Lower lobe of right lung (tissue), 2 donors: ENCODE results near the gene THAP4. TPM values are rescaled to one million over a fixed set of nuclear protein-coding genes. Genes with fewer than 3 reads are reported as not detected.

Experiments
- ATAC-seq, 2 donors: fragments of 200-7000 bp; cut with Tn5 transposase; one replicate each; pipeline ENCODE4 v1.9.1; 2020 to 2022; ENCODE audit warnings: mild to moderate bottlenecking in 2 of 2, moderate library complexity in 2 of 2
- DNase-seq: peaks from one replicate; pipeline ENCODE4 v3.0.0-alpha.2; 2020
- H3K27ac ChIP-seq: fragments of 200-600 bp; one replicate; pipeline ENCODE4 v1.8.0; 2022
- H3K27me3 ChIP-seq: fragments of 200-600 bp; one replicate; pipeline ENCODE4 v1.8.0; 2022; ENCODE audit warnings: low read depth
- H3K36me3 ChIP-seq: fragments of 200-600 bp; one replicate; pipeline ENCODE4 v1.8.0; 2022; ENCODE audit warnings: mild to moderate bottlenecking
- H3K4me1 ChIP-seq: fragments of 200-600 bp; one replicate; pipeline ENCODE4 v1.8.0; 2022
- H3K4me3 ChIP-seq: fragments of 200-600 bp; one replicate; pipeline ENCODE4 v1.8.0; 2022; ENCODE audit warnings: mild to moderate bottlenecking
- H3K9me3 ChIP-seq: fragments of 200-600 bp; one replicate; pipeline ENCODE4 v1.8.0; 2022
- intact Hi-C: fragments of 100-400 bp; cut with DNase I; formaldehyde crosslinking; loops from one replicate; pipeline ENCODE4 v1.11.0; 2022
- total RNA-seq: library from RNA; stranded (reverse); fragmentation: NEBNext Ultra II Directional; extraction: Animal tissue kit (Norgen Biotek cat#: 25700); gene quantifications from one replicate; pipeline ENCODE4 v1.2.1, GENCODE V29; 2021
- TF ChIP-seq, protein P1 (sequence below): fragments of 200-600 bp; IDR thresholded peaks from one replicate; pipeline ENCODE4 v1.8.0; 2022; ENCODE audit warnings: antibody characterized with exemption, mild to moderate bottlenecking
- donor health status: DM: no; HTN: yes; CAD: no; lungs with severe emphysema.

Gene THAP4
- total RNA-seq, 1 donor from 2014 or later: 39.8 TPM

DNA sequence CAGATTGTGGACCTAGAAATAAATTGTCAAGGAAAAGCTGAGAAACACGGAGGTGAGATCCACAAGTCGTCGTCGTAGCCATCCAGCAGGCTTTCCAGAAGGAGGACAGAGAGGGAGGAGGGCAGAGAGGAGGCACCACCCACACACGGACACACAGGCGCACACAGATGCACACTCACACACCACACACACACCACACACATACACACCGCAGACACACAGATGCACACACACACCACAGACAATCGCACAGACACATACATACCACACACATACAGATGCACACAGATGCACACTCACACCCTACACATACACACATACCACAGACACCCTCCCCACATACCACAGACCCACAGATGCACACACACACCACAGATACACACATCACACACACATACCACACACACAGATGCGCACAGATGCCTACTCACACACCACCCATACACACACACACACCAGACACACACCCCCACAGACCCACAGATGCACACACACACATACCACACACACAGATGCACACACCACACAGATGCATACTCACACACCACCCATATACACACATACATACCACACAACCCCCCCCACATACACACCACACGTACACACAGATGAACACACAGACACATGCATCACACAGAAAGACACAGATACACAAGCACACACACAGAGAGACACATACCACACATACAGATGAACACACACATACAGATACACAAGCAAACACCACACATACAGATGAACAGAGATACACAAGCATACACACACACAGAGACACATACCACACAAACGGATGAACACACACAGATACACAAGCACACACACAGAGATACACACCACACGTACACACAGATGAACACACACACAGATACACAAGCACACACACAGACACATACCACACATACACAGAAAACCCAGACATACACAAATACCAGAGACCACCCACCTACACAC is 91.2 kb downstream of the THAP4 start:
- H3K27me3 ChIP-seq: peaks cover 17% of the 10 kb centered on the region
- H3K36me3 ChIP-seq: no peaks in the 10 kb centered on the region
- no peak overlapping the region for H3K27ac ChIP-seq
- peaks cover 41% of the 10 kb centered on the region for H3K4me1 ChIP-seq
- TF ChIP-seq, protein P1, sequence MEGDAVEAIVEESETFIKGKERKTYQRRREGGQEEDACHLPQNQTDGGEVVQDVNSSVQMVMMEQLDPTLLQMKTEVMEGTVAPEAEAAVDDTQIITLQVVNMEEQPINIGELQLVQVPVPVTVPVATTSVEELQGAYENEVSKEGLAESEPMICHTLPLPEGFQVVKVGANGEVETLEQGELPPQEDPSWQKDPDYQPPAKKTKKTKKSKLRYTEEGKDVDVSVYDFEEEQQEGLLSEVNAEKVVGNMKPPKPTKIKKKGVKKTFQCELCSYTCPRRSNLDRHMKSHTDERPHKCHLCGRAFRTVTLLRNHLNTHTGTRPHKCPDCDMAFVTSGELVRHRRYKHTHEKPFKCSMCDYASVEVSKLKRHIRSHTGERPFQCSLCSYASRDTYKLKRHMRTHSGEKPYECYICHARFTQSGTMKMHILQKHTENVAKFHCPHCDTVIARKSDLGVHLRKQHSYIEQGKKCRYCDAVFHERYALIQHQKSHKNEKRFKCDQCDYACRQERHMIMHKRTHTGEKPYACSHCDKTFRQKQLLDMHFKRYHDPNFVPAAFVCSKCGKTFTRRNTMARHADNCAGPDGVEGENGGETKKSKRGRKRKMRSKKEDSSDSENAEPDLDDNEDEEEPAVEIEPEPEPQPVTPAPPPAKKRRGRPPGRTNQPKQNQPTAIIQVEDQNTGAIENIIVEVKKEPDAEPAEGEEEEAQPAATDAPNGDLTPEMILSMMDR: no peak
- no peaks in the 10 kb centered on the region for H3K9me3 ChIP-seq
- ATAC-seq: no peak
- intact Hi-C loops: no loop called here
- H3K4me3 ChIP-seq: no peak overlapping the region
- DNase-seq: no peak

DNA sequence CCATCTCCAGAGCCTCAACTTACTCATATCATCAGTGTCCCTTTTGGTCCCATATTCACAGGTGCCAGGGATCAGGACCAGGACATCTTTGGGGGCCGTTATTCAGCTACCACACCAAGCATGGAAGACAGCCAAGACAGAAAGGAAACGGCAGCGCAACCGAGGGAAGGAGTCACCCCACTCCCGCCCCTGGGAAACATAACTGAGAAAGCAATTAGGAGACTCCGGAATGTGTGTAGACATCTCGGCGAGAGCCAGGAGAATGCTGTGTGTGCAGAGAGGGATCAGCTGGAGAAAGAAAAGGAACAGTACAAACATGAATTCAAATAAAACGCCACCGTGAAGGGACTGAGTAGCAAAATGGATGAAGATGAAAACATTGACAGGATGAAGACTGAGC is 91.9 kb downstream of the THAP4 start:
- H3K36me3 ChIP-seq: no peaks in the 10 kb centered on the region
- no peaks in the 10 kb centered on the region for H3K9me3 ChIP-seq
- DNase-seq: no peak
- intact Hi-C loops: no loop called here
- H3K4me1 ChIP-seq: peaks cover 39% of the 10 kb centered on the region
- H3K27ac ChIP-seq: no peak overlapping the region
- TF ChIP-seq, protein P1: no peak
- no peak for ATAC-seq
- no peak overlapping the region for H3K4me3 ChIP-seq
- H3K27me3 ChIP-seq: peaks cover 22% of the 10 kb centered on the region

DNA sequence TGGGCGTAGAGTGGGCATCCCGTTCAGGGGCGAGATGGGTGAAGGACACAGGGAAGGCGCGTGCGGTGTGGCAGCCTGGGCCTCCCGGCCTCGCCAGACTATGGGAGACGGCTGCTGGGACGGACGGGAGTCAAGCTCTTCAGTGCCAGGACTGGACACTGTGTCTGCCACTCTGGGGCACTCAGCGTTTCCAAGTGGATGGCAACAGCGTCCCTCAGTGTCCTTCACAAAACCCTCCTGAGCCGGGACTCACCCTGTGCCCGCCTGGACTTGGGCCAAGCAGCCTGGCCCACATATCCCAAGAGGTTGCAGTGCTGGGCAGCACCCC is 94.7 kb downstream of the THAP4 start:
- H3K4me3 ChIP-seq: no peak overlapping the region
- ATAC-seq (peak; percentile 40 to 54), DNase-seq (peak; percentile 81)
- no peak overlapping the region for H3K27ac ChIP-seq
- H3K9me3 ChIP-seq: no peaks in the 10 kb centered on the region
- H3K27me3 ChIP-seq: peaks cover 25% of the 10 kb centered on the region
- H3K4me1 ChIP-seq: peaks cover 26% of the 10 kb centered on the region
- intact Hi-C loops: no loop called here
- H3K36me3 ChIP-seq: no peaks in the 10 kb centered on the region
- TF ChIP-seq, protein P1: no peak

DNA sequence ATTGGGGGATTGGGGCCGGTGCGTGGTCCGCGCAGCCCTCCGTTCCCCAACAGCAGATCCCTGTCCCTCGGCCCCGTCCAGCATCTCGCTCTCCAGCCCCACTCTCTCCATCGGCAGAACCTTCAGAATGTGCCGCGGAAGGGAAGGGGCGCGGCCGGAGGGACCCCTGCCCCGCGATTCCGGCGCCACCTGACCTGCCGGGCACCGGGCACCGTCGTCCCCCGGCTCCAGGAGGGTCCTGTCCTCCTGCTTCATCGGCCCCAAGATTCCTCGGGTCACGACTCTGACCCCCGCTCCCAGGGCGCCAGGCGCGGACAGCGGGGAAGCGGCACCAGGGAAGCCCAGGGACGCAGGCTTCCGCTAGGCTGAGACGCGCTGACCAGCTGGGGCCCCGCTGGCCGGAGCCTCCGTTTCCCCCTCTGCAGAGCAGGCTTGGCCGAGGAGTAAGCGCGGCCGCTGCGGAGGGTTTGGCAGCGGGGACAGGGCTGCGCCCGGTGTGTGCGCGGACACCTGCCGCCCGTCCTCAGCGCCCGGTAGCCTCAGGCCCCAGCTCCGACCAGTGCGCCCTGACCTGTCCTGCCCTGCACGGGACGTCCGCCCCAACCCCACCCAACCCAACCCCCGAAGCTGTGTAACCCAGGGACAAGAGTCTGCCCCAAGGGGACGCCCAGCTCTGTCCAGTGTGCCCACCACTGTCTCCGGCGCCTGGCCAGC is 95.2 kb downstream of the THAP4 start:
- DNase-seq: no peak
- Histone ChIP-seq H3K4me1 (peaks cover 22% of the 10 kb centered on the region), H3K27me3 (peaks cover 25% of the 10 kb centered on the region), H3K36me3 (no peaks in the 10 kb centered on the region), H3K27ac (no peak overlapping the region), H3K4me3 (peak overlapping the region; percentile 55), H3K9me3 (no peaks in the 10 kb centered on the region)
- intact Hi-C loops: no loop called here
- ATAC-seq: peak; percentile 13 to 20
- TF ChIP-seq, protein P1: no peak

DNA sequence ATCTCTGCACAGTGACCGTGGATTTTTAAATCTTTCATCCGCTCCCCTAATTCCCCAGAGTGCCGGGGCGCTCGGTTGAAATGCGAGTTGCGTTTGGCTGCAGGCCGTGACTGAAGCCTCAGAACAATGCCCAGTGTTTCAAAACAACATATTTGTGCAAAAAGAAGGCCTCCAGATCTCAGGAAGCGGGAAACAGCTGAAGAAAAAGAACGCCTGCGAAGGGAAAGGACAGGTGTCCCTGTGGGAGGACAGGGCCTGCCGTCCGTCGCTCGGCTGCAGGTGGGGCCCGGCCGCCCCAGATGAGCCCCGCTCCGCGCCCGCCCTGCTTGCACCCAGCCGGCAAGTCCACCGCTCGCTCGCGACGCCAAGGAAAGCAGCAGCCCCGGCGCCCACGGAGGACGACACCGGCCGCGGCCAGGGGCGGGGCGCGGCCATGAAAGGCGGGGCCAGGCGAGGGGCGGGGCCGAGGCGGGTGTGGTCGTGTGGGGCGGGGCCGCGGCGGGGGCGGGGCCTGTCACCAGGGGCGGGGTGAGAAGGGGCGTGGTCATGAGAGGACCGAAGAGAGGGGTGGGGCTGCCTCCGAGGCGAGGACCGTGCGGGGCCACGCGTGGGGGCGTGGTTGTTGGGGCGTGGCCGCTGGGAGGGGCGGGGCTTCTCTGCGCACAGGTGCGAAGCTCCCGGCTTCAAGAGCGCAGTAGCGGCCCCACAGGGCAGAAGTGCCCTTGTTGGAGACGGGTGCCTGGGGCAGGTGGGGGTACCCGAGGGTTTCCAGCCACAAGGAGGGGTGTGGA is 96.0 kb downstream of the THAP4 start:
- peak; percentile 88 to 93 for ATAC-seq
- intact Hi-C loops: no loop called here
- Histone ChIP-seq H3K27ac (peak overlapping the region; percentile 67), H3K36me3 (no peaks in the 10 kb centered on the region), H3K27me3 (peaks cover 25% of the 10 kb centered on the region), H3K4me1 (peaks cover 18% of the 10 kb centered on the region), H3K4me3 (peak overlapping the region; percentile 55), H3K9me3 (no peaks in the 10 kb centered on the region)
- peak; percentile 80 for DNase-seq
- TF ChIP-seq, protein P1: no peak
